CD4-positive, alpha-beta T cell treated with Interleukin-12 subunit alpha and Interleukin-12 subunit beta, for 1 hour (primary cell): ENCODE results near the gene GBF1.
A peak's percentile ranks its signal among the peaks of the same experiment; 100 is the strongest.
"Not testable (repeated sequence)": the region's sequence is repeated elsewhere in the genome, so short reads cannot be mapped to it uniquely, and the experiment has no call there.

Source experiments
- DNase-seq: peaks from one replicate; pipeline ENCODE4 v3.0.0-alpha.2; 2020

GBF1 gene

GRCh38 chr10:102245082-102245931, at the start of gene GBF1:
GBF1 (plus strand) TSS chr10:102245532; CDS start chr10:102258939, 13,407 bp downstream.
- DNase-seq: peak; percentile 97

GRCh38 chr10:102196893-102197292, 48.4 kb upstream of the GBF1 start:
- no peak for DNase-seq

- no peak for DNase-seq
Observed at GRCh38 chr10:102198027-102198426, 47.3 kb upstream of the GBF1 start.

GRCh38 chr10:102200751-102201640, 44.3 kb upstream of the GBF1 start:
- DNase-seq: no peak

- no peak for DNase-seq
Observed at GRCh38 chr10:102202386-102202785, 42.9 kb upstream of the GBF1 start.

GRCh38 chr10:102208311-102209035, 36.9 kb upstream of the GBF1 start:
- no peak for DNase-seq

GRCh38 chr10:102211615-102212299, 33.6 kb upstream of the GBF1 start:
- DNase-seq: no peak

GRCh38 chr10:102213599-102213998, 31.7 kb upstream of the GBF1 start:
- not testable (repeated sequence) for DNase-seq

GRCh38 chr10:102219370-102219769, 26.0 kb upstream of the GBF1 start:
- DNase-seq: no peak

- no peak for DNase-seq
Observed at GRCh38 chr10:102220612-102221011, 24.7 kb upstream of the GBF1 start.

GRCh38 chr10:102222797-102223196, 22.5 kb upstream of the GBF1 start:
- no peak for DNase-seq

GRCh38 chr10:102225646-102226541, 19.4 kb upstream of the GBF1 start, which contains the start of gene ELOVL3:
ELOVL3 (plus strand) TSS chr10:102226299; CDS start chr10:102226549, 250 bp downstream.
- peak; percentile 92 for DNase-seq

- DNase-seq: no peak
Observed at GRCh38 chr10:102226542-102226870, 18.8 kb upstream of the GBF1 start.

GRCh38 chr10:102227050-102227449, 18.3 kb upstream of the GBF1 start:
- DNase-seq: no peak

GRCh38 chr10:102229810-102230263, 15.5 kb upstream of the GBF1 start:
- DNase-seq: peak; percentile 88

- DNase-seq: peak; percentile 44
Observed at GRCh38 chr10:102230264-102230860, 15.0 kb upstream of the GBF1 start.

- peak; percentile 59 for DNase-seq
Observed at GRCh38 chr10:102230861-102231356, 14.4 kb upstream of the GBF1 start.

GRCh38 chr10:102231357-102232318, 13.7 kb upstream of the GBF1 start:
- peak; percentile 73 for DNase-seq

GRCh38 chr10:102233997-102234396, 11.3 kb upstream of the GBF1 start:
- DNase-seq: no peak
